HL-60 (cell line): Measurements from ENCODE around the gene SRSF7.
"Not testable (repeated sequence)": the region's sequence is repeated elsewhere in the genome, so short reads cannot be mapped to it uniquely, and the experiment has no call there.

ENCODE experiments used
- DNase-seq, 2 experiments: peaks; one replicate each; pipeline ENCODE4 v3.0.0-alpha.2; 2010 to 2020; ENCODE audit warnings: low read depth in 1 of 2, low spot score in 1 of 2
- H3K27ac ChIP-seq: fragments of 250-450 bp; sonication (Bioruptor Pico); replicated peaks from 2 replicates; pipeline ENCODE4 v1.5.1; 2020; ENCODE audit warnings: mild to moderate bottlenecking, moderate library complexity
- H3K27me3 ChIP-seq: fragments of 250-450 bp; sonication (Bioruptor Pico); 2 replicates; pipeline ENCODE4 v1.5.1; 2021; ENCODE audit warnings: mild to moderate bottlenecking, moderate library complexity; ENCODE audit not compliant: insufficient read depth, poor library complexity, severe bottlenecking
- H3K4me3 ChIP-seq: replicated peaks from 2 replicates; pipeline ENCODE4 v1.5.1; 2011; ENCODE audit warnings: mild to moderate bottlenecking, control low read depth, low read length; ENCODE audit not compliant: insufficient read depth
- GABPA ChIP-seq: IDR thresholded peaks from 2 replicates; pipeline ENCODE4 v1.6.1; 2012; ENCODE audit warnings: low read depth
- POLR2AphosphoS5 ChIP-seq: IDR thresholded peaks from 2 replicates; pipeline ENCODE4 v1.6.1; 2012; ENCODE audit warnings: low read depth
- REST ChIP-seq: IDR thresholded peaks from 2 replicates; pipeline ENCODE4 v1.6.1; 2012; ENCODE audit warnings: low read depth; ENCODE audit not compliant: insufficient replicate concordance
- SPI1 ChIP-seq: IDR thresholded peaks from 2 replicates; pipeline ENCODE4 v1.6.1; 2012; ENCODE audit warnings: low read depth, mild to moderate bottlenecking, borderline replicate concordance
- long read RNA-seq: library from polyadenylated mRNA; unstranded; transcript quantifications from one replicate; pipeline ENCODE4 v2.0.0, GENCODE V29; 2020
- TF ChIP-seq, protein P1 (sequence below): IDR thresholded peaks from one replicate; pipeline ENCODE4 v1.5.1; 2011; ENCODE audit warnings: low read length, control low read depth, inconsistent platforms; ENCODE audit not compliant: insufficient read depth

The SRSF7 gene
- long read RNA-seq, transcript SRSF7-201 (8 exons, 2,489 nt) = major isoform, 127 of 257 reads
- long read RNA-seq, transcript SRSF7-208 (7 exons, 1,903 nt) = minor isoform, 51 of 257 reads
- long read RNA-seq, transcript SRSF7-209 (7 exons, 2,453 nt) = minor isoform, 12 of 257 reads
- long read RNA-seq, transcript SRSF7-202 (8 exons, 1,050 nt) = minor isoform, 15 of 257 reads
- long read RNA-seq, partial matches to known transcripts = 14 of 257 reads
- long read RNA-seq, other reads (novel, unspliced or antisense) = 27 of 257 reads

DNA sequence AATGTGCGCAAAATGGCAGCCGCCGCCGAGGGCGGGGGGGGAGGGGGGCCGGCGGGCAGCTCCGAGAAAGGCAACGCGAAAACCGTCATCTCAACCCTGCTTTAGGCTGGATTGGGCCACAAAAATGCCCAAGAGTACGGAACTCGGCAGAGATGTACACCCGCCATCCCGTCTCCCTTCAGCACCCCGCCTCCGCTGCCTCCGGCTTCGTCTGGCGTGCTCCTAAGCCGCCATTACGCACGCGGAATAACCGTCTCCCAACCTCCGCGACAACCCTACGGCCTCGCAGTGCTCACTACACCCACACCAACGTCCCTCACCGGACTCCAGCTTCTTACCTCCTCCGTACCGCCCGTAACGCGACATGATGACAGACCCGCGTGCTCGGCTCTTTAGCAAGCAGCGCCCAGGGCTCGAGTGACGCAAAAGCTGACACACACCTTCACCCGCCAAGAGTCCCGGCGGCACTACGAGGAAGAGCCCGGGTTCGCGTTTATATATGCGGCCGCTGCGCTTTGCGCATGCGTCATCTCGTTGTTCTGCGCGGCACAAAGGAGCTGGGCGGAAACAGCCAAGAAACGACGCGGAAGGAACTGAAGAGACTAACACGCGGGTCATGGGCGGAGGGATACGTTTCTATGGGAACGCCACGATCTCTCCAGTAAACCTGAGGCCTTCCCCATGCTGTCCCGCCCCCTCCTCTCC, at the start of gene SRSF7:
TSS of gene SRSF7 (minus strand) at position 471 of the 705 bp plus-strand sequence. CDS start at position 366, 105 bp downstream.
- DNase-seq = peak; percentile 98 to 99
- TF ChIP-seq GABPA (peak; percentile 56; the same call in 1 of the 2 replicates), SPI1 (peak; percentile 52; the same call in 1 of the 2 replicates), REST (peak; percentile 81), POLR2AphosphoS5 (peak; percentile 100)
- TF ChIP-seq, protein P1, sequence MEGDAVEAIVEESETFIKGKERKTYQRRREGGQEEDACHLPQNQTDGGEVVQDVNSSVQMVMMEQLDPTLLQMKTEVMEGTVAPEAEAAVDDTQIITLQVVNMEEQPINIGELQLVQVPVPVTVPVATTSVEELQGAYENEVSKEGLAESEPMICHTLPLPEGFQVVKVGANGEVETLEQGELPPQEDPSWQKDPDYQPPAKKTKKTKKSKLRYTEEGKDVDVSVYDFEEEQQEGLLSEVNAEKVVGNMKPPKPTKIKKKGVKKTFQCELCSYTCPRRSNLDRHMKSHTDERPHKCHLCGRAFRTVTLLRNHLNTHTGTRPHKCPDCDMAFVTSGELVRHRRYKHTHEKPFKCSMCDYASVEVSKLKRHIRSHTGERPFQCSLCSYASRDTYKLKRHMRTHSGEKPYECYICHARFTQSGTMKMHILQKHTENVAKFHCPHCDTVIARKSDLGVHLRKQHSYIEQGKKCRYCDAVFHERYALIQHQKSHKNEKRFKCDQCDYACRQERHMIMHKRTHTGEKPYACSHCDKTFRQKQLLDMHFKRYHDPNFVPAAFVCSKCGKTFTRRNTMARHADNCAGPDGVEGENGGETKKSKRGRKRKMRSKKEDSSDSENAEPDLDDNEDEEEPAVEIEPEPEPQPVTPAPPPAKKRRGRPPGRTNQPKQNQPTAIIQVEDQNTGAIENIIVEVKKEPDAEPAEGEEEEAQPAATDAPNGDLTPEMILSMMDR = no peak
- H3K4me3 ChIP-seq = peak within 1 kb of the TSS; percentile 82
- peak within 1 kb of the TSS; percentile 99 for H3K27ac ChIP-seq
- H3K27me3 ChIP-seq = no peaks in the 10 kb centered on the region

DNA sequence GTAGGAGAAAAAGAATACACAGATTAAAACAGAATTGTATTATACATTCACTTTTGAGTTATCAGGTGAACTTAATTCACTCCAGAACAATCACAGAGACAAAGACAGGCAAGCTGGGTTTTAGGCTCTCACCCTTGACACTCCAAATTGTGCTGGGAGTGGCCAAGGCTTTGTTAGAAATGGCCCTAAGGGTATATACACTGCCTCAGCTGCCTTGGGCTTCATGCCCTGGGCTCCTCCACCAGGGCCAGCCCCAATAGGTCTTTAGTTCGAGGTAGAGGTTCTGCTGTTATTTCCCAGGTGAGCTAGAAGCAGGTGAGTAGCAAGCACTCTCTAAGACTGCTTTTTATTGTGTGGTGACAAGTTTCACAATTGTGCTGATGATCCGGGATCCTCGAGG, 46.8 kb upstream of the SRSF7 start:
- Histone ChIP-seq H3K4me3 (no peak overlapping the region), H3K27me3 (no peaks in the 10 kb centered on the region), H3K27ac (no peak overlapping the region)
- TF ChIP-seq, protein P1 = no peak
- no peak for TF ChIP-seq REST
- no peak for TF ChIP-seq SPI1
- no peak for TF ChIP-seq GABPA
- no peak for TF ChIP-seq POLR2AphosphoS5
- DNase-seq = no peak

DNA sequence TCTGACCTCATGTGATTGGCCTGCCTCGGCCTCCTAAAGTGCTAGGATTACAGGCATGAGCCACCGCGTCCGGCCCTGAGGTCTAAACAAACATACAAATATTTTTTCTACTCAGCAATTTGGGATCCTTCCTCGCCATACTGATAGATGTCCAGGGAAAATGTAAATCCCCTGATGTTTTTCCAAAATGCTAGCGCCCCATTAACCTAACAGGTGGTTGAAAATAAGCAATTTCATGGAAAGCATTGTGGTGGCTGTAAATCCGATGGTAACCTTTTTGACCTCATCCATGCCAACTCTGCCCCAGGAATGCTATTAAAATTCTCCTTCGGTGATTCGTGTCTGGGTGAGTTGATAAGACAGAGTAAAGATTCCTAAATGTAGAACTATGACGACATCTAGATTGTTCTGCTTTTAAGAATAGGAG, 46.1 kb upstream of the SRSF7 start:
- DNase-seq = no peak
- no peak overlapping the region for H3K27ac ChIP-seq
- TF ChIP-seq GABPA (no peak), SPI1 (no peak), REST (no peak), POLR2AphosphoS5 (no peak)
- TF ChIP-seq, protein P1 = no peak
- H3K4me3 ChIP-seq = no peak overlapping the region
- H3K27me3 ChIP-seq = no peaks in the 10 kb centered on the region

DNA sequence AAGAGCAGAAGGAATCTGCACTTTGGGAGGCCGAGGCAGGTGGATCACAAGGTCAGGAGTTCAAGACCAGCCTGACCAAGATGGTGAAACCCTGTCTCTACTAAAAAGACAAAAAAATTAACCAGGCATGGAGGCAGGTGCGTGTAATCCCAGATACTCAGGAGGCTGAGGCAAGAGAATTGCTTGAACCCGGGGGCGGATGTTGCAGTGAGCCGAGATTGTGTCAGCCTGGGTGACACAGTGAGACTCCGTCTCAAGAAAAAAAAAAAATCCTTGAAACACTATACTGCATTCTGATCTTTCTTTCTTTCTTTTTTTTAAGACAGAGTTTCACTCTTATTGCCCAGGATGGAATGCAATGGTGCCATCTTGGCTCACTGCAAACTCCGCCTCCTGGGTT, 43.9 kb upstream of the SRSF7 start:
- H3K27ac ChIP-seq, H3K27me3 ChIP-seq, DNase-seq, H3K4me3 ChIP-seq: not testable (repeated sequence)
